ENCODE results near the gene ATAD3B.
A peak's percentile ranks its signal among the peaks of the same experiment; 100 is the strongest.
"Not testable (repeated sequence)": the region's sequence is repeated elsewhere in the genome, so short reads cannot be mapped to it uniquely, and the experiment has no call there.

ATAD3B gene

GRCh38 chr1:1432951-1433803 is 38.4 kb upstream of the ATAD3B start:
- DNase-seq (ENCODE audit: low read depth in 2 of 2, low spot score in 1 of 2), result no peak

GRCh38 chr1:1433804-1434130 is 37.8 kb upstream of the ATAD3B start:
- no peak for DNase-seq (ENCODE audit: low read depth in 2 of 2, low spot score in 1 of 2)

GRCh38 chr1:1434131-1434823 is 37.3 kb upstream of the ATAD3B start:
- DNase-seq (ENCODE audit: low read depth in 2 of 2, low spot score in 1 of 2), result no peak

- no peak for DNase-seq (ENCODE audit: low read depth in 2 of 2, low spot score in 1 of 2)
Measured at GRCh38 chr1:1434824-1435105, 36.8 kb upstream of the ATAD3B start.

GRCh38 chr1:1435106-1435903 is 36.3 kb upstream of the ATAD3B start, which contains the start of gene VWA1:
Gene VWA1, plus strand, starts transcription at chr1:1435690. Its CDS starts 59 bp downstream, at chr1:1435749.
- DNase-seq (ENCODE audit: low read depth in 2 of 2, low spot score in 1 of 2), result peak; percentile 30 to 36

GRCh38 chr1:1435911-1436629 is 35.5 kb upstream of the ATAD3B start:
- DNase-seq (ENCODE audit: low read depth in 2 of 2, low spot score in 1 of 2), result no peak

- no peak for DNase-seq (ENCODE audit: low read depth in 2 of 2, low spot score in 1 of 2)
Measured at GRCh38 chr1:1436630-1437032, 34.9 kb upstream of the ATAD3B start.

- DNase-seq (ENCODE audit: low read depth in 2 of 2, low spot score in 1 of 2), result no peak
Measured at GRCh38 chr1:1437033-1437903, 34.3 kb upstream of the ATAD3B start.

- no peak for DNase-seq (ENCODE audit: low read depth in 2 of 2, low spot score in 1 of 2)
Measured at GRCh38 chr1:1437904-1438376, 33.6 kb upstream of the ATAD3B start.

GRCh38 chr1:1438531-1439381 is 32.8 kb upstream of the ATAD3B start:
- DNase-seq (ENCODE audit: low read depth in 2 of 2, low spot score in 1 of 2), result no peak

GRCh38 chr1:1439546-1440261 is 31.9 kb upstream of the ATAD3B start:
- DNase-seq (ENCODE audit: low read depth in 2 of 2, low spot score in 1 of 2), result no peak

GRCh38 chr1:1440262-1441001 is 31.1 kb upstream of the ATAD3B start:
- DNase-seq (ENCODE audit: low read depth in 2 of 2, low spot score in 1 of 2), result no peak

- DNase-seq (ENCODE audit: low read depth in 2 of 2, low spot score in 1 of 2), result peak; percentile 26 to 32
Measured at GRCh38 chr1:1441002-1441888, 30.3 kb upstream of the ATAD3B start.

GRCh38 chr1:1442069-1442770 is 29.3 kb upstream of the ATAD3B start:
- DNase-seq (ENCODE audit: low read depth in 2 of 2, low spot score in 1 of 2), result no peak

GRCh38 chr1:1446631-1447030 is 24.9 kb upstream of the ATAD3B start:
- not testable (repeated sequence) for DNase-seq (ENCODE audit: low read depth in 2 of 2, low spot score in 1 of 2)

- no peak for DNase-seq (ENCODE audit: low read depth in 2 of 2, low spot score in 1 of 2)
Measured at GRCh38 chr1:1449099-1449739, 22.3 kb upstream of the ATAD3B start, which contains the start of gene ATAD3C. Gene ATAD3C, plus strand, starts transcription at chr1:1449689. Its CDS starts 995 bp downstream, at chr1:1450684.
